Hematopoietic multipotent progenitor cell (in vitro differentiated cells): ENCODE measurements around the gene ZNF219. TPM values are rescaled to one million over a fixed set of nuclear protein-coding genes. Genes with fewer than 3 reads are reported as not detected.
"Not testable (repeated sequence)": the region's sequence is repeated elsewhere in the genome, so short reads cannot be mapped to it uniquely, and the experiment has no call there.

ENCODE experiments used
- DNase-seq, 3 donors: peaks; one replicate each; pipeline ENCODE4 v3.0.0-alpha.2; 2011 to 2015; ENCODE audit warnings: low read depth in 2 of 3, low spot score in 2 of 3
- small RNA-seq: library from RNA; depleted of rRNA; stranded (forward); fragments of <200 nt; gene quantifications from one replicate; pipeline ENCODE3, GENCODE V24; 2012
- total RNA-seq: library from RNA; depleted of rRNA; stranded (reverse); fragments of >200 nt; gene quantifications from one replicate; pipeline ENCODE4 v1.2.3, GENCODE V29; 2012

The ZNF219 gene
- total RNA-seq, 1 donor = 31.2 TPM

- DNase-seq = no peak
Observed at GRCh38 chr14:21049271-21049673, 49.2 kb downstream of the ZNF219 start.

- DNase-seq = no peak
Observed at GRCh38 chr14:21048638-21049037, 49.8 kb downstream of the ZNF219 start.

- no peak for DNase-seq
Observed at GRCh38 chr14:21047378-21047781, 51.1 kb downstream of the ZNF219 start.

- peak in 2 of 3 donors; percentile 64 to 91 for DNase-seq
Observed at GRCh38 chr14:21043974-21044618, 54.4 kb downstream of the ZNF219 start.

GRCh38 chr14:21043387-21043973, 55.0 kb downstream of the ZNF219 start:
- DNase-seq = no peak

GRCh38 chr14:21042918-21043317, 55.5 kb downstream of the ZNF219 start:
- no peak for DNase-seq

- DNase-seq = peak in 1 of 3 donors; percentile 29
Observed at GRCh38 chr14:21041676-21042433, 56.6 kb downstream of the ZNF219 start, which contains the start of gene RNASE7. Gene RNASE7, plus strand, starts transcription at chr14:21042362. Its CDS starts 631 bp downstream, at chr14:21042993.

- not testable (repeated sequence) for DNase-seq
Observed at GRCh38 chr14:21040941-21041340, 57.5 kb downstream of the ZNF219 start.

- DNase-seq = no peak
Observed at GRCh38 chr14:21040370-21040925, 58.0 kb downstream of the ZNF219 start.

Small RNAs within 50 kb of the gene (small RNA-seq; reads per million reads assigned to genes)
- not detected for gene RNU6-252P

Other genes starting within 250 kb of the ZNF219 start
- 3.0 TPM for gene RNASE3, start 207.3 kb downstream of the ZNF219 start, total RNA-seq
- gene RNASE2, start 143.2 kb downstream of the ZNF219 start, total RNA-seq = 11.6 TPM
- gene METTL17, start 108.7 kb downstream of the ZNF219 start, total RNA-seq = 58.4 TPM
- gene SLC39A2, start 99.4 kb downstream of the ZNF219 start, total RNA-seq = not detected
- gene NDRG2, start 73.6 kb downstream of the ZNF219 start, total RNA-seq = 21.8 TPM
- not detected for gene TPPP2, start 68.4 kb downstream of the ZNF219 start, total RNA-seq
- not detected for gene RNASE13, start 63.8 kb downstream of the ZNF219 start, total RNA-seq
- not detected for gene RNASE7, start 56.3 kb downstream of the ZNF219 start, total RNA-seq
- gene RNASE8, start 40.8 kb downstream of the ZNF219 start, total RNA-seq = not detected
- 35.5 TPM for gene ARHGEF40, start 28.4 kb downstream of the ZNF219 start, total RNA-seq
- gene TMEM253, start 2.4 kb upstream of the ZNF219 start, total RNA-seq = not detected
- gene OR5AU1, start 57.4 kb upstream of the ZNF219 start, total RNA-seq = under 0.01 TPM
- 273 TPM for gene HNRNPC, start 170.8 kb upstream of the ZNF219 start, total RNA-seq
- under 0.01 TPM for gene RPGRIP1, start 181.4 kb upstream of the ZNF219 start, total RNA-seq